K562 (cell line): ENCODE results near the gene MAP3K7CL. TPM values are rescaled to one million over a fixed set of nuclear protein-coding genes. Genes with fewer than 3 reads are reported as not detected.

Source experiments
- ARHGAP35 ChIP-seq: fragments of 450-650 bp; IDR thresholded peaks from 2 replicates; pipeline ENCODE4 v1.6.1; 2018; ENCODE audit not compliant: partially characterized antibody
- BMI1 ChIP-seq: fragments of 150-350 bp; IDR thresholded peaks from 2 replicates; pipeline ENCODE4 v1.6.1; 2014; ENCODE audit warnings: low read length
- ELF4 ChIP-seq: fragments of 450-650 bp; formaldehyde crosslinking; IDR thresholded peaks from 2 replicates; pipeline ENCODE4 v1.4.0; 2022; ENCODE audit warnings: missing genetic modification characterization
- HIVEP1 ChIP-seq: fragments of 250-450 bp; sonication (Bioruptor Pico); IDR thresholded peaks from 2 replicates; pipeline ENCODE4 v1.4.0; 2020; ENCODE audit warnings: mild to moderate bottlenecking
- SIN3A ChIP-seq, 2 experiments: fragments of 150-350 bp in 1 of 2; IDR thresholded peaks; 2 replicates each; pipeline ENCODE4 v1.6.1; 2011 to 2016; ENCODE audit warnings: borderline replicate concordance in 2 of 2, low read depth in 2 of 2, low read length in 2 of 2, mild to moderate bottlenecking in 2 of 2, moderate library complexity in 2 of 2; ENCODE audit not compliant: control insufficient read depth in 1 of 2
- SLC30A9 ChIP-seq: fragments of 250-450 bp; sonication (Bioruptor Pico); IDR thresholded peaks from 2 replicates; pipeline ENCODE4 v1.8.0; 2022; ENCODE audit warnings: mild to moderate bottlenecking, moderate library complexity
- SP1 ChIP-seq: sonication (generic); formaldehyde crosslinking; IDR thresholded peaks from 2 replicates; pipeline ENCODE4 v1.8.1; 2022; ENCODE audit warnings: mild to moderate bottlenecking, missing genetic modification reagents
- TRIM24 ChIP-seq, 2 experiments: fragments of 450-650 bp; IDR thresholded peaks; 2 replicates each; pipeline ENCODE4 v1.6.1; 2016
- polyA plus RNA-seq, 8 experiments: library from polyadenylated mRNA; depleted of rRNA in 4 of 8; stranded (reverse) in 5 of 8; unstranded in 3 of 8; fragments of >200 nt; fragmentation: Nextera tagmentation in 2 of 8; fragmentation: Illumina TruSeq in 1 of 8; extraction: Ambion mirVana in 2 of 8; extraction: Trizol in 1 of 8; gene quantifications; 2 replicates each; pipeline versions ENCODE4 v1.2.1 to v1.2.3, GENCODE V29; 2011 to 2014; ENCODE audit warnings: inconsistent platforms in 1 of 8, missing spikeins in 1 of 8
- total RNA-seq, 7 experiments: library from RNA; depleted of rRNA in 6 of 7; stranded (reverse); fragments of >200 nt in 6 of 7; fragmentation: Illumina TruSeq in 2 of 7; extraction: Trizol in 2 of 7; gene quantifications; 2 replicates each; pipeline versions ENCODE4 v1.2.1 to v1.2.3, GENCODE V29; 2011 to 2021; ENCODE audit warnings: low replicate concordance in 1 of 7
- TF ChIP-seq, protein P1 (sequence below): fragments of 250-450 bp; sonication (Bioruptor Pico); IDR thresholded peaks from 2 replicates; pipeline ENCODE4 v1.4.0; 2020; ENCODE audit warnings: mild to moderate bottlenecking, moderate library complexity
- TF ChIP-seq, protein P2 (sequence below): fragments of 250-450 bp; sonication (Bioruptor Pico); IDR thresholded peaks from 2 replicates; pipeline ENCODE4 v1.8.0; 2021; ENCODE audit warnings: moderate library complexity, mild to moderate bottlenecking, inconsistent platforms

The MAP3K7CL gene
- total and polyA plus RNA-seq, 9 of the 15 experiments (the other 6 are each of a cell fraction or from before 2014, with no cell fraction given) = 0.13 to 0.15 (median 0.14) TPM; not detected in 6

DNA sequence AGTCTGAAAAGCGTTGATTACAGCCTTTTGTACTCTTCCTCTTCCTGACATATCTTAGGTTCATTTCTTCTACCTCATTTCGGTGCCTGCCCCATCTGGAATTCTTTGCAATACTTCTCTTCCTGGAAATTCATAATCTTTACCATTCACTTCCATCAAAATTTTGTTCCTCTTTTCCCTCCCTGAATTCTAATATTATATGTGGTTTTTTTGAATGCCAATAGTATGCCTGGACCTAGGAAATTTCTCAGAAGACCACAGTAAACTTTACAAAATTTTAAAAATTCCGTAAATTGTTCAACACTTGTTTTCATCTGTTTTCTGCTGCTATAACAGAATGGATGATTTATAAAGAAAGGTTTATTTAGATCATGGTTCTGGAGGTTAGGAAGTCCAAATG is 76.8 kb downstream of the MAP3K7CL start (continued):
- TF ChIP-seq, protein P1, sequence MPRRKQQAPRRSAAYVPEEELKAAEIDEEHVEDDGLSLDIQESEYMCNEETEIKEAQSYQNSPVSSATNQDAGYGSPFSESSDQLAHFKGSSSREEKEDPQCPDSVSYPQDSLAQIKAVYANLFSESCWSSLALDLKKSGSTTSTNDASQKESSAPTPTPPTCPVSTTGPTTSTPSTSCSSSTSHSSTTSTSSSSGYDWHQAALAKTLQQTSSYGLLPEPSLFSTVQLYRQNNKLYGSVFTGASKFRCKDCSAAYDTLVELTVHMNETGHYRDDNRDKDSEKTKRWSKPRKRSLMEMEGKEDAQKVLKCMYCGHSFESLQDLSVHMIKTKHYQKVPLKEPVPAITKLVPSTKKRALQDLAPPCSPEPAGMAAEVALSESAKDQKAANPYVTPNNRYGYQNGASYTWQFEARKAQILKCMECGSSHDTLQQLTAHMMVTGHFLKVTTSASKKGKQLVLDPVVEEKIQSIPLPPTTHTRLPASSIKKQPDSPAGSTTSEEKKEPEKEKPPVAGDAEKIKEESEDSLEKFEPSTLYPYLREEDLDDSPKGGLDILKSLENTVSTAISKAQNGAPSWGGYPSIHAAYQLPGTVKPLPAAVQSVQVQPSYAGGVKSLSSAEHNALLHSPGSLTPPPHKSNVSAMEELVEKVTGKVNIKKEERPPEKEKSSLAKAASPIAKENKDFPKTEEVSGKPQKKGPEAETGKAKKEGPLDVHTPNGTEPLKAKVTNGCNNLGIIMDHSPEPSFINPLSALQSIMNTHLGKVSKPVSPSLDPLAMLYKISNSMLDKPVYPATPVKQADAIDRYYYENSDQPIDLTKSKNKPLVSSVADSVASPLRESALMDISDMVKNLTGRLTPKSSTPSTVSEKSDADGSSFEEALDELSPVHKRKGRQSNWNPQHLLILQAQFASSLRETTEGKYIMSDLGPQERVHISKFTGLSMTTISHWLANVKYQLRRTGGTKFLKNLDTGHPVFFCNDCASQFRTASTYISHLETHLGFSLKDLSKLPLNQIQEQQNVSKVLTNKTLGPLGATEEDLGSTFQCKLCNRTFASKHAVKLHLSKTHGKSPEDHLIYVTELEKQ (CRISPR knock-in tag) = no peak
- TF ChIP-seq ELF4 (CRISPR knock-in tag) (no peak), SIN3A (IDR thresholded peaks at IDR 0.05; ENCODE audit: borderline replicate concordance in 2 of 2, control insufficient read depth in 1 of 2, low read depth in 2 of 2, low read length in 2 of 2) (no peak), ARHGAP35 (no peak), HIVEP1 (CRISPR knock-in tag) (no peak), BMI1 (no peak), TRIM24 (IDR thresholded peaks at IDR 0.05) (no peak), SP1 (CRISPR knock-in tag) (no peak), SLC30A9 (CRISPR knock-in tag) (no peak)
- TF ChIP-seq, protein P2, sequence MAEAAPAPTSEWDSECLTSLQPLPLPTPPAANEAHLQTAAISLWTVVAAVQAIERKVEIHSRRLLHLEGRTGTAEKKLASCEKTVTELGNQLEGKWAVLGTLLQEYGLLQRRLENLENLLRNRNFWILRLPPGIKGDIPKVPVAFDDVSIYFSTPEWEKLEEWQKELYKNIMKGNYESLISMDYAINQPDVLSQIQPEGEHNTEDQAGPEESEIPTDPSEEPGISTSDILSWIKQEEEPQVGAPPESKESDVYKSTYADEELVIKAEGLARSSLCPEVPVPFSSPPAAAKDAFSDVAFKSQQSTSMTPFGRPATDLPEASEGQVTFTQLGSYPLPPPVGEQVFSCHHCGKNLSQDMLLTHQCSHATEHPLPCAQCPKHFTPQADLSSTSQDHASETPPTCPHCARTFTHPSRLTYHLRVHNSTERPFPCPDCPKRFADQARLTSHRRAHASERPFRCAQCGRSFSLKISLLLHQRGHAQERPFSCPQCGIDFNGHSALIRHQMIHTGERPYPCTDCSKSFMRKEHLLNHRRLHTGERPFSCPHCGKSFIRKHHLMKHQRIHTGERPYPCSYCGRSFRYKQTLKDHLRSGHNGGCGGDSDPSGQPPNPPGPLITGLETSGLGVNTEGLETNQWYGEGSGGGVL (CRISPR knock-in tag) = no peak
